NCI-H1092 (cell line): ENCODE measurements around the gene BEND6.
"Not testable (repeated sequence)": the region's sequence is repeated elsewhere in the genome, so short reads cannot be mapped to it uniquely, and the experiment has no call there.

Experiments
- DNase-seq: peaks from one replicate; lab custom pipeline; 2025; lab: John Stamatoyannopoulos, UW

Gene BEND6

DNA sequence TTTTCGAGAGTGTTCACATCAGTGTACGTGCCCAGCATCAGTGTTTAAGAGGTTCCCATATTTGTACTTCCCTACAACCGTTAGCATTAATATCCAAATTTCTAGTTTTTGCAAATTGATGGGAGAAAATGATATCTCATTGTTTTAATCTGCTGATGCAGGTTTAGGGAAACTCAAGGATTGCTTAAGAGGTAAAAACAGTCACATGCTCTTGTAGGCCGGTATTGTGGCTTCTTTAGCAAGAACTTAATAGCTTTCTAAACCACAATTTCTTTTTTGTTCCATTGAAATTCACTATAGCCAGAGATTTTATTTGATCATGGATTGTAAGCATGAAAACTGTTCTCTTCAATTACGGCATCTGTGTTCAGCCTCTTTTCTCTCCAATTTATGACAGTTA is 29.5 kb downstream of the BEND6 start:
- DNase-seq, result no peak

- DNase-seq, result no peak
These were observed 30.0 kb downstream of the BEND6 start for GRCh38 chr6:56984884-56985283.

DNA sequence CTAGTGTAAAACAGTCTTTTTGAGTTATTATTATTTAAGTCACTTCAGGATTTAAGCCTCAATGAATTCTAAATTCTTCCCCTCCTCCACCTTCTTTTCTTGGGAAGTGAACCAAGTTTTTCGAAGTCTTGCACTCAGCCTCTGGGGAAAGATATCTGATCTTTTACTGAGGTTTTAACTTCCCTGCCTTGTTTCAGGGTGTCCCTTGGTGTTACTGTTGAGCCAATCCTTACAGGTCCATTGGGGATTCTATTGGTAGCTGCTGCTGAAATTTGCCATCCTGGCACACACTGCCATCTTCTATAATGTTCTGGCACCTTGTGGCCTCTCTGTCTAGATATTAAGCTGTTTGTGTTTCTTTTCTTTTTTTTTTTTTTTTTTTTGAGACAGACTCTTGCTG is 31.7 kb downstream of the BEND6 start:
- no peak for DNase-seq

DNA sequence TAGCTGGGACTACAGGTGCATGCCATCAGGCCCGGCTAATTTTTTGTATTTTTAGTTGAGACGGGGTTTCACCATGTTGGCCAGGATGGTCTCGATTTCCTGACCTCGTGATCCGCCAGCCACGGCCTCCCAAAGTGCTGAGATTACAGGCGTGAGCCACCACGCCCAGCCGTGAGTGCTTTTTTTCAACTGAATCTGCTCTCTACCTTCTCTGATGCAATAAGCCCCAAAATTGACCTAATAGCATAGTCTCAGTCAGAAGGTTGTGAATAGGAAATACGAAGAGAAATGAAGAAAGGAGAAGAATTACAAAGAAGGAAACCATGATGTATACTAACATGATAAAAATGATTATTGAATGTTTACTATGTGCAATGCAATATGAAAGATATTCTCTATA is 33.2 kb downstream of the BEND6 start:
- DNase-seq, result no peak

DNA sequence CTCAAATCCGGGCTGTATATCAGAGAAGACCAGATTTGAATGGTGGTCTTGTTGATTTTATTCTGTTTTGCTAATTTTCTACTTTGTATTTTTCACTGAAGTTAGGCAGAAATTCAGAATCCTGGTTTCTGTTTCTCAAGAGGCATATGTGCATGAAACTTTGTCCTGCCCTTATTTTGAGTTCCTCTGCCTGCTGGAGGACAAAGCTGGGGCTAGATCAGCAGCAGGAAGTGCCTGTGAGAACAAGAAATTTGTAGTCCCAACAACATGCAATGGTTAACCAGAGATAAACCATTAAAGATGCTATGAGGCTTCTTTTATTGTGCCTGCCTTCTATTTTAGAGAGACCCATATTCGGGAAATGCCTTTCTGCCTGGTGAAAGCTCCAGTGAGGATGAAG is 37.1 kb downstream of the BEND6 start:
- DNase-seq, result no peak

- no peak for DNase-seq
These were observed 37.8 kb downstream of the BEND6 start for GRCh38 chr6:56992703-56993102.

DNA sequence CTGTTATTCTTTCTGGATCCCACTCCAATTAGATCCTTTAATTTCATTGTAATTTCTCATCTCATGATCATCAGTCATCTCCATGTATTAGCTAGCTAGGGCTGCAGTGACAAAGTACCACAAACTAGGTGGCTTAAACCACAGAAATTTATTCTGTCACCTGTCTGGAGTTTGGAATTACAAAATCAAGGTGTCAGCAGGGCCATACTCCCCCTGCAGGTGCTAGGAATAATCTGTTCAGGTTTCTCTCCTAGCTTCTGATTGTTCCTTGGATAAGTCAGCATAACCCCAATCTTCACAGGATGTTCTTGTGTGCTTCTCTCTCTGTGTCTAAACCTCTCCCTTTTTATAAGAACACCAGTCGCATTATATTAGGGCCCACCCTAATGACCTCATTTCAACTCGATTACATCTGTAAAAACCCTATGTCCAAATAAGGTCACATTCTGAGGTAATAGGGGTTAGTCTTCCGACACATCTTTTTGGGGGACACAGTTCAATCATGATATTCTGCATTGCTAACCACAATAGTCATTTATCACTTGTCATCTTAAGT is 40.5 kb downstream of the BEND6 start:
- no peak for DNase-seq

- no peak for DNase-seq
These were observed 41.5 kb downstream of the BEND6 start for GRCh38 chr6:56996401-56996800.

GRCh38 chr6:56999049-56999448 is 44.1 kb downstream of the BEND6 start:
- DNase-seq, result no peak

GRCh38 chr6:56999748-57000147 is 44.8 kb downstream of the BEND6 start:
- not testable (repeated sequence) for DNase-seq

DNA sequence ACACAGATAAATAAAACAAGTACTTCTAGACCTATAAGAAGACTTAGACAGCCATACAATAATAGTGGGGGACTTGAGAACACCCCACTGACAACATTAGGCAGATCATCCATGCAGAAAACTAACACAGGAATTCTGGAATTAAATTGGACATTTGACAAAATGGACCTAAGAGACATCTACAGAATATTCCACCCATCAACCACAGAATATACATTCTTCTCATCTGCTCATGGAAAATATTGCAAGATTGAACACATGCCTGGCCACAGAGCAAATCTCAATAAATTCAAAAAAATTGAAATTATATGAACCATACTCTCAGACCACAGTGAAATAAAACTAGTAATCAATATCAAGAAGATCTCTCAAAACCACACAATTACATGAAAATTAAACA is 47.3 kb downstream of the BEND6 start:
- DNase-seq, result no peak

GRCh38 chr6:57004292-57004691 is 49.4 kb downstream of the BEND6 start:
- no peak for DNase-seq

GRCh38 chr6:57006101-57006500 is 51.2 kb downstream of the BEND6 start:
- DNase-seq, result no peak

DNA sequence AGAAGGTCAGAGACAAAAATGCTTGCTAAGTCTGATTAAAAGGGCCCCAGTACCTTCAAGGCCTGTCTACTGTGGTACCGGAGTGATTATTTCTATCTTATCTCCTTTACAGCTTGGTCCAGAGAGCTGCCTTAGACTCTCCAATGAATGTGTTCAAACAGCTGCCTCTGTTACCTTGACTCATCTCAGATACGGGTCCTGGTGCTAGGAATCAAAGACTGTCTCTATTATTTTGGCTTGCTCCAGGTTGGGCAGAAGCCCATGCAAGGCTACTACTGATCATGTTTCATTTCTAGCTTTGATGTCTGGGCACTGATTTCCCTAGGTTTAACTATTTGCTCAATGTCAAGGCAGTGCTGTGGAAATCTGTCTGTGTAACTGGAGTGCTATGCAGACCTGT is 53.2 kb downstream of the BEND6 start:
- not testable (repeated sequence) for DNase-seq

GRCh38 chr6:57013521-57013926 is 58.6 kb downstream of the BEND6 start:
- no peak for DNase-seq

GRCh38 chr6:57017069-57017468 is 62.2 kb downstream of the BEND6 start:
- no peak for DNase-seq

GRCh38 chr6:57017841-57018240 is 62.9 kb downstream of the BEND6 start:
- DNase-seq, result no peak

GRCh38 chr6:57019434-57019833 is 64.5 kb downstream of the BEND6 start:
- no peak for DNase-seq

- no peak for DNase-seq
These were observed 66.3 kb downstream of the BEND6 start for GRCh38 chr6:57021086-57021720.

DNA sequence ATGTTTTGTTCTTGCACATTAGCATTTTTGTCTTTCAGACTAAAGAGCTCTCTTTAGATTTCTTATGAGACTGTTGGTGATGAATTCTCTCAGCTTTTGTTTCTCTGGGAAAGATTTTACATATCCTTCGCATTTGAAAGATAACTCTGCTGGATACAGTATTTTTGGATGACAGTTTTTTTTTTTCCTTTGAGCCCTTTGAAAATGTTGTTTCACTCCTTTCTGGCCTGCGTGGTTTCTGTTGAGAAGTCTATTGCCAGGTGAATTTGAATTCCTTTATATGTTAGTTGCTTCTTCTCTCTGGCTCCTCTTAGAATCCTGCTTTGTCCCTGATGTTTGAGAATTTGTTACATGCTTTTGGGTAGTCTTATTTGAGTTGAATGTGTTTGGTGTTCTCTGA is 69.4 kb downstream of the BEND6 start:
- no peak for DNase-seq

- no peak for DNase-seq
These were observed 69.9 kb downstream of the BEND6 start for GRCh38 chr6:57024775-57025174.

DNA sequence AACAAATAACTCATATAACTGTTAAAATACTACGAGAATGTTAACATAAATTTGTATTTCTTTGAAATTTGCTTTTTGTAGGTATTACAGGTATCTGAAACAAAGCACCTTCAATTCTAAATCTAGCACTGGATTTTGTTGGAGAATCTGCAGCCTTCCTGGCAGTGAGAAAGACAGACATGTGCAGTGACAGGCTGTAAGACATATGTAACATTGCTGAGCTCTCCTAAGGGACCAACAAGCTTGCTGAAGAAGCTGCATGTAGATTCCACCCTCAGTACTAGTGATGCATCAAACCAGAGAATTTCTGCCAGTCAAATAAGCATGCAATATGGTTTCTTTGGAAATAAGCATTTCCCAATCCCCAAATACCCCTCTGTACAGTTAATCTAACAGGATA is 71.1 kb downstream of the BEND6 start:
- DNase-seq, result no peak

- no peak for DNase-seq
These were observed 72.4 kb downstream of the BEND6 start for GRCh38 chr6:57027301-57027700.

DNA sequence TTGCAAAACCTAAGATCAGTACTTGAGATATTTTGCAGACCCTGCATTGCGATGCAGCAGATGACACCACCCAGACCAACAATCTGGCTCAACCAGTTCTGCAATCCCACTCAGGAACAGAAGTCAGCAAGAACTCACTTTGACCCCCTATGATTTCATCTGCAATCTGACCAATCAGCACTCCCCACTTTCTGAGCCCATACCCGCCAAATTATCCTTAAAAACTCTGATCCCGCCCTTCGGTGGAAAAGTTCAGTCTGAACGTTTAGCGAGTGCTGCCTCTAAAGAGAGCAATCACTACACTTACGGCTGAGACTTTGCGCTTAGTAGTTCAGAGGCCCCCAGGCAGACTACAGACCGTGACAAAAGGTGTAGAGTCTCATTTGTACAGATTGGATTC is 74.3 kb downstream of the BEND6 start:
- DNase-seq, result no peak
